Skeletal muscle satellite cell (primary cell): ENCODE results near the gene FKBP8.

ENCODE experiments used
- H3K27me3 ChIP-seq: 2 replicates; pipeline ENCODE4 v1.7.0; 2013; ENCODE audit warnings: low read length; ENCODE audit not compliant: control insufficient read depth, insufficient read depth
- H3K36me3 ChIP-seq: 2 replicates; pipeline ENCODE4 v1.7.0; 2013; ENCODE audit warnings: mild to moderate bottlenecking, control low read depth, low read length; ENCODE audit not compliant: insufficient read depth
- H3K4me1 ChIP-seq: 2 replicates; pipeline ENCODE4 v1.7.0; 2013; ENCODE audit warnings: low read length; ENCODE audit not compliant: control insufficient read depth, insufficient read depth
- H3K4me2 ChIP-seq: 2 replicates; pipeline ENCODE4 v1.7.0; 2013; ENCODE audit warnings: mild to moderate bottlenecking, low read length
- H3K4me3 ChIP-seq: 2 replicates; pipeline ENCODE4 v1.7.0; 2013; ENCODE audit warnings: low read length
- H3K9ac ChIP-seq: 2 replicates; pipeline ENCODE4 v1.7.0; 2013; ENCODE audit warnings: mild to moderate bottlenecking, low read depth, low read length, moderate library complexity
- H3K9me3 ChIP-seq: replicated peaks from 2 replicates; pipeline ENCODE4 v1.7.0; 2013; ENCODE audit warnings: mild to moderate bottlenecking, control low read depth, low read length

The FKBP8 gene

DNA sequence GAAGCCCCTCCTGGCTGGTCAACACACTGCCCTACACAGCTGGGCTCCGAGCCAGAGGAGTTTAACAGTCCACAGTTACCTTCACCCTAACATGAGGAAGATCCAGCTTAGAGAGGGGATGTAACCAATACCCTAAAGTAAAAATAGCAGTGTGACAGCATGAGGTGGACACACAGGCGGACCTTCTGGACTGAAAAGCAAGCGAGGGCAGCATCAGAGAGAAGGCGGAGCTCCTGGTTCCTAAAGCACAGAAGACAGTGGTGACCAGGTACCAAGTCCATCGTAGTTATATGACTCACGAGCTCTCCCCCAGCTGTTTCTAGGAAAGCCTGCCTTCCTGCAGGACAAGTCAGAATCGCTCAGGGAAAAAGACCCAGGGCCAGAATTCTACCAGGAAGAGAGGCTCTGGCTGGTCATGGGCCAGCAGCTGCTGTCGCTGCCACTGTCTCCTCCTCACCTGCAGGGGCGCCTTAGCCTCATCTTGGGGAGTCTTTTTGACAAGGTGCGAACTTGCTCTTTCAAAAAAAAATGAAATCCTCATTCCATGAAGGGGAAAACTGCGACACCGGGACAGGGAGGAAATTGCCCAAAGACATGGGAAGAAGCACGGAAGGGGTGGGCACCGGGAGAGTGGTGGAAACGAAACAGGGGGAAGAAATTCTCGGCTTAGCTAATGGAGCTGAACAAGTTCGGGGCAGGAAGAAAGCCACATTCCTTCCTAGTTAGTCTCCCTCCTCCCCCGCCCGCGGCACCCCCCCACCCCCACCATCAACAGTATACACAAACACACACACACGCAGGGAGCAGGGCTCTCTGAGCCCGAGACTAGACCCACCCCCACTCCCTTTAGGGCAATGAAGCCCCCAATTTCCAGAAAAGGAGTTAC, 23.2 kb downstream of the FKBP8 start:
- H3K36me3 ChIP-seq: no peaks in the 10 kb centered on the region
- no peaks in the 10 kb centered on the region for H3K9me3 ChIP-seq
- H3K4me2 ChIP-seq: peak overlapping the region; percentile 86
- H3K27me3 ChIP-seq: no peaks in the 10 kb centered on the region
- peak overlapping the region; percentile 97 for H3K9ac ChIP-seq
- peak overlapping the region; percentile 98 for H3K4me3 ChIP-seq
- peaks cover 21% of the 10 kb centered on the region for H3K4me1 ChIP-seq

DNA sequence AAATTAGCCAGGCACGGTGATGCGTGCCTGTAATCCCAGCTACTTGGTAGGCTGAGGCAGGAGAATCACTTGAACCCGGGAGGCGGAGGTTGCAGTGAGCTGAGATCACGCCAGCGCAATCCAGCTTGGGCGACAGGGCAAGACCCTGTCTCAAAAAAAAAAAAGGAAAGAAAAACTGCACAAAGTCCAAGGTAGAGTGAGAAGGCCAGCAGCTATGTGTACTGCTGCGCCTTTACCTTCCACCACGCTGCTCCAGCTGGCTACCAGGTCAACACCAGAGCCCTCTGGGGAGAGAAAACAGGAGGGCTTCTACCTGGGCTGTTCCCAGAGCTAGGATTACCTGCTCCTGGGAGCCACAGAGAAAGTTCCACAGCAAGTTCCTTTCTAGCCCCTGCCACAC, 24.7 kb downstream of the FKBP8 start:
- H3K4me1 ChIP-seq: peaks cover 32% of the 10 kb centered on the region

DNA sequence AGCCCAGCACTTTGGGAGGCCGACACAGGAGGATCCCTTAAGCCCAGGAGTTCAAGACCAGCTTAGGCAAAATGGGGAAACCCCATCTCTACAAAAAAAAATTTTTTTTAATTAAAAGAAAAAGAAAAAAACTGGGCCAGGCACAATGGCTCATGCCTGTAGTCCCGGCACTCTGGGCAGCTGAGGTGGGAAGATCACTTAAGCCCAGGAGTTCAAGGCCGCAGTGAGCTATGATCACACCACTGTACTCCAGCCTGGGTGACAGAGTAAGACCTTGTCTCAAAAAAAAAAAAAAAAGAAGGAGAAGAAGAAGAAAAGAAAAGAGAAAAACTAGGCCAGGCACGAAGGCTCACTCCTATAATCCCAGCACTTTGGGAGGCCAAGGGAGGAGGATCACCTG, 25.8 kb downstream of the FKBP8 start:
- peaks cover 30% of the 10 kb centered on the region for H3K4me1 ChIP-seq
- no peak overlapping the region for H3K4me2 ChIP-seq
- peaks cover 4% of the 10 kb centered on the region for H3K36me3 ChIP-seq
- H3K9ac ChIP-seq: no peak overlapping the region
- H3K27me3 ChIP-seq: no peaks in the 10 kb centered on the region
- H3K9me3 ChIP-seq: no peaks in the 10 kb centered on the region
- no peak overlapping the region for H3K4me3 ChIP-seq

More for the DNA sequence above, 24.7 kb downstream of the FKBP8 start:
- Histone ChIP-seq H3K36me3 (peaks cover 4% of the 10 kb centered on the region), H3K27me3 (no peaks in the 10 kb centered on the region), H3K9ac (no peak overlapping the region), H3K4me3 (no peak overlapping the region), H3K4me2 (no peak overlapping the region), H3K9me3 (no peaks in the 10 kb centered on the region)

DNA sequence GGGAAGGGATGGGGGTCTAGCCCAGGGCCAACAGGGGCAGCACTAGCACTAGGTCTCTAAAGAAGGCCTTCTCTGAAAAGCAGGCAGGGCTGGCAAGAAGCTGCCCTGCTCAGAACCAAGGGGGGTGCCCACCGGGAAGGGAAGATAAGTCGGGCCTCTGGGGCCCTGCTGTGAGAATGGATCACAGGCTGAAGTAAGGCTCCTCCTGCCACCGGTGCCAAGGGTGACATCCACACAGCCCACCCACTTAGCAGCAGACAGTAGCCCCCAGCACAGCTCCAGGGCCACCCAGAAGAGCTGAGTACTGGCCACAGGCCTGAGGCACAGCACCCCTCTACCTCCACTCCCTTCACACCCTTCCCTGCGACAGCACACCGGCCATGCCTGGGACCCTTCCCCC, 27.4 kb downstream of the FKBP8 start:
- Histone ChIP-seq H3K27me3 (no peaks in the 10 kb centered on the region), H3K4me3 (no peak overlapping the region), H3K4me2 (no peak overlapping the region), H3K36me3 (peaks cover 4% of the 10 kb centered on the region), H3K4me1 (peaks cover 29% of the 10 kb centered on the region), H3K9me3 (no peaks in the 10 kb centered on the region), H3K9ac (no peak overlapping the region)

DNA sequence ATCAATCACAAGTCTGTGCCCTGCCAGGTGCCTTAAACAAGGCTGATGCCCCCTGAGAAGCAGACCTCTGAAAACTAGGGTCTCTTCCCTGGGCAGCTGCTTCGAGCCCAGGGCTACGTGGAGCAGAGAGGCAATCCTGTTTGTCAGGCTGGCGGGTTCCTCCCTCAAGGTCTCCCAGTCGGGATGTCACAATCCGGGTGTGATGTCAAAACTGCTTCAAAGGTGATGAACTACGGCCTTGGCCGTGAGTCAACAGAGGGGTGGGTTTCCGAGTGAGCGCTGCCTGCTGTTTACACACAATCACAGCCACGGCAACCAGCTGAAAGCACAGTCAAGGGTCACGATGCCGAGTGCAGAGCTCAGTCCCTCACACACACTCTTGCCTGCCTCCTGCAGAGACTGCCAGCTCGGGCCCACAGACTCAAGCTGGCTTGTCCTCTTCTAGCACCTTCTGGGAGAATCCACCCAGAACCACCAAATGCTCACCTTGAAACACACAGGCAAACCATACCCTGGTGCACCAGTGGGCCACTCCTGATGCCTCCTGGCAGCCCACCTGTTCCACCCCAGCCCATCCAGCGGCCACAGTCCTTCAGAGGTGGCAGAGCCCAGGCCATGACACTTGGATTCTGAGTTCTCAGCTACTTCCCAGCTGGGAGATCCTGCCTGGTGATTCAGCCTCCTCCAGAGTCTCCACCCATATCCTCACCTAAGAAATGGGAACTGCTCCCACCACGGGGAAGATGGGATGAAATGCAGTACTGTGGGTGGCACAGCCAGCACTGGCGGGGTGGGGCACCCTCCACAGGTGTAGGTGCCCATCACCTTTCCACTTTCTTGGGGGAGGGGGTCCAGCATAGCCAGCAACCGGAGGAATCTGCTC, 28.3 kb downstream of the FKBP8 start:
- Histone ChIP-seq H3K9ac (no peak overlapping the region), H3K27me3 (no peaks in the 10 kb centered on the region), H3K36me3 (peaks cover 4% of the 10 kb centered on the region), H3K9me3 (no peaks in the 10 kb centered on the region), H3K4me2 (no peak overlapping the region), H3K4me3 (no peak overlapping the region), H3K4me1 (peaks cover 28% of the 10 kb centered on the region)

DNA sequence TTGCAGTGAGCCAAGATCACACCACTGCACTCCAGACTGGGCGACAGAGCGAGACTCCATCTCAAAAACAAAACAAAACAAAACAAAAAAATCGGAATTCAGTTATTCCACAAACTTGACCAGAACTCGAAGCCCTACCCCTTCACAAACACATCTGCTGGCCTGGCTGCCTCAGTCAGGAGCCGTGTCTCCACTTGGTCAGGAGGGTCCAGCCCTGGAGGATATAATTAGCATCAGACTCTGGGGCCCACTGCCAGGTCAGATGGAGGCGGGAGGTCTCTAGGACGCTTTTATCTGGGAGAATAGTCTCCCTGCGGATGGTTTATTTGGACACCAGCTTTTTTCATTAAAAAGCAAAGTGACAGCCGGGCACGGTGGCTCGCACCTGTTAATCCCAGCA, 29.5 kb downstream of the FKBP8 start:
- Histone ChIP-seq H3K9ac (no peak overlapping the region), H3K9me3 (no peaks in the 10 kb centered on the region), H3K4me3 (no peak overlapping the region), H3K4me2 (no peak overlapping the region), H3K27me3 (no peaks in the 10 kb centered on the region), H3K4me1 (peaks cover 16% of the 10 kb centered on the region), H3K36me3 (peaks cover 4% of the 10 kb centered on the region)

DNA sequence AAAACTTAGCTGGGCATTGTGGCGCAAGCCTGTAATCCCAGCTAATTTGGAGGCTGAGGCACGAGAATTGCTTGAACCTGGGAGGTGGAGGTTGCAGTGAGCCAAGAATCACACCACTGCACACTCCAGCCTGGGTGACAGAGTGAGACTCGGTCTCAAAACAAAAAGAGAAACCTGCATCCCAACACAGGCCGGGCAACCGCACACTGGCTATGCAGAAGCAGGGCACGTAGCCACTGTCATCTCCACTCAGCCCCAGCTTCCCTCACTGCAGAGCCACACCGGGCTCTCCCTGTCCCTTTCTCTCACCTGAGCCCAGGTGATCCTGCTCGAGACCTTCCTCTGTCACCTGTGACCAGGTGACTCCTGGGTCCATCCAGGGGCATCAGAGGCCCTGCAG, 33.2 kb downstream of the FKBP8 start:
- peaks cover 38% of the 10 kb centered on the region for H3K4me1 ChIP-seq
- H3K4me3 ChIP-seq: no peak overlapping the region
- H3K9me3 ChIP-seq: no peaks in the 10 kb centered on the region
- no peaks in the 10 kb centered on the region for H3K27me3 ChIP-seq
- H3K9ac ChIP-seq: no peak overlapping the region
- H3K4me2 ChIP-seq: no peak overlapping the region
- H3K36me3 ChIP-seq: peaks cover 4% of the 10 kb centered on the region

DNA sequence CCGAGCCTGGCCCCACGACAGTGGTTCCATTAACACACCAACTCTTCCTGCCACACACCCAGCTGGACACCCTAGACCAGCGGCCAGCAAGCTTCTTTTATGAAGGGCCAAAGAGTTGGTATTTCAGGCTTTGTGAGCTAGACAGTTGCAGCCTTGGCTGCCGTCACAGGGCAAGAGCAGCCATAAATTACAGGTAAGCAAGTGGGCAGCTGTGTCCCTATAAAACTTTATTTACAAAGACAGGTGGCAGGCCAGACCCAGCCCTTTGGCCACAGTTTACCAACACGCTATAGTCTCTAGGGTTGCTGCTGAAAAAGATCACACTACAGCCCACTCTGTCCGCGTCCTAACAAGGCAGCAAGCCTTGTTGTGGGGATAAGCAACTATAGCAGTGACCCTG, 34.8 kb downstream of the FKBP8 start:
- Histone ChIP-seq H3K36me3 (no peaks in the 10 kb centered on the region), H3K9ac (no peak overlapping the region), H3K4me3 (no peak overlapping the region), H3K27me3 (no peaks in the 10 kb centered on the region), H3K4me1 (peaks cover 41% of the 10 kb centered on the region), H3K4me2 (no peak overlapping the region), H3K9me3 (no peaks in the 10 kb centered on the region)

DNA sequence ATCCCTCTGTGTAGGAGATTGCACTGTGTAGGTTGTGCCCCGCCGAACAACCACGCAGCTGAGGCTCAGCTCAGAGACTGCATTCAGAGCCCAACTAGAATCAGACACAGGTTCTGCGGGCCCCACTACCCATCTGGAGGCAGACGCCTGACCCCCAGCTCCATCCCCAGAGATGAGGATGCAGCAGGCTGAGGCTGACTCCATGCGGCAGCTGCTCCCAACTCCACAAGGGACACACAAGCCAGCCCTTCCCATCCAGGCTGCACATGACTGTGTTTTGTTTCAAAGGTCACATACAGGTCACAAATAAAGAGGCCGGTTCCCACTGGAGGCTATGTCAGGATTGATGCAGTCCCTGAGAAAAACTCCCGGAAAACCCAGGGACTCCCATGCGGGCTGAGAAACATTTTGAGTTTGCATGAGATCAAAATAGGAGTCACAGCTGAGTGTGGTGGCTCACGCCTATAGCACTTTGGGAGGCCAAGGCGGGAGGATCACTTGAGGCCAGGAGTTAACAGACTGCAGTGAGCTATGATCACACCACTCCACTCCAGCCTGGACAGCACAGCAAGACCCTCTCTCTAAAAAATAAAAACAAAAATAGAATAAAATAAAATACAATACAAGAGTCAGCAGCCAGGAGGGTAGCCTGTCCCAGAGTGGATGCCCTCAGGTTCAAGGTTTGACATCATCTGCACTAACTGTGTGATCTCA, 35.5 kb downstream of the FKBP8 start:
- Histone ChIP-seq H3K4me1 (peaks cover 48% of the 10 kb centered on the region), H3K4me3 (no peak overlapping the region), H3K36me3 (no peaks in the 10 kb centered on the region), H3K9me3 (no peaks in the 10 kb centered on the region), H3K27me3 (no peaks in the 10 kb centered on the region), H3K9ac (no peak overlapping the region), H3K4me2 (no peak overlapping the region)

DNA sequence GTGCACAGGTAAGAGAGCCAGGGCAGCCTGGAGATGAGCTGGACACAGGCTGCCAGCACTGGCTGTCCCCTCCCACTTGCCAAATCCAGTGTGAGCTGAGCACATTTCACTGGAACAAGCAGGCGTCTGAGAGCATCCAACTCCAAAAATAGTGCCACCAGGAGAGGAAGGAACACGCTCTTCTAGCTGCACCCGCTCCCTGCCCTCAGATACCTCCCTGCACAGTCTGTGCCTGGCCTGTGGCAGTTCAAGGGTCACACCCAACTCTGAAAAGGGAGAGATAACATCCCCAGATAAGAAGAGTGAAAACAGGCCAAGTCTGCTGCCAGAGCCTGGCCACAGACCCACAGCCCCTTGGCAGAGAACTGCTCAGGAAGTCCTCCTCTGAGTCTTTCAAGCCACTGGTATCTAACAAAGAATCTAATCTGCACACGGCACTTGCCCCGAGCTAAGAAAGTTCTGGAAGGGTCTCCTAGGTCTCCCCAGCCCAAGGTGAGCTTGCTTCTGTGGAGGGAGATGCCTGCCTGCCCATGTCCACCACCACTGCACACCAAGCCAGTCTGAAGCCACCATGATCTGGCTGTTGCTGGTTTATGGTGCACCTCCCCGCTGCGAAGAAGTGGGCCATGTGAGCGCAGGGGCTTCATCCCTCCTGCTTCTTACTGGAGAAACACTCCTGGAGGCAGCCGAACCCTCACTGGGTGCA, 36.2 kb downstream of the FKBP8 start:
- Histone ChIP-seq H3K4me2 (no peak overlapping the region), H3K4me1 (peaks cover 52% of the 10 kb centered on the region), H3K27me3 (no peaks in the 10 kb centered on the region), H3K4me3 (no peak overlapping the region), H3K36me3 (no peaks in the 10 kb centered on the region), H3K9ac (no peak overlapping the region), H3K9me3 (no peaks in the 10 kb centered on the region)
